ENCODE data around the gene CHD3.
"Not testable (repeated sequence)": the region's sequence is repeated elsewhere in the genome, so short reads cannot be mapped to it uniquely, and the experiment has no call there.

The CHD3 gene

GRCh38 chr17:7857713-7858521 is 30.7 kb upstream of the CHD3 start, which contains the start of gene CYB5D1:
TSS of gene CYB5D1 (plus strand) at chr17:7858003. CDS start at chr17:7858135, 132 bp downstream.
- 0 out of 2 replicates have a peak within 1 kb of the TSS, but pooled peaks have one; percentile 13 for H3K4me2 ChIP-seq
- H3K27ac ChIP-seq = peak within 1 kb of the TSS; percentile 50; the same call in 1 of the 2 replicates
- H3K27me3 ChIP-seq (ENCODE audit: insufficient read depth, low read depth) = no peaks in the 10 kb centered on the region
- H4K20me1 ChIP-seq (ENCODE audit: insufficient read depth) = no peaks in the 10 kb centered on the region
- H3K4me3 ChIP-seq (IDR thresholded peaks at IDR 0.05; ENCODE audit: insufficient read depth, low read depth, low read length) = no peak within 1 kb of the TSS
- no peaks in the 10 kb centered on the region for H3K36me3 ChIP-seq (ENCODE audit: insufficient read depth)
- H3K79me2 ChIP-seq (ENCODE audit: insufficient read depth, low read depth) = no peaks in the 10 kb centered on the region
- peak within 1 kb of the TSS; percentile 55; the same call in 1 of the 2 replicates for H3K9ac ChIP-seq
- peak within 1 kb of the TSS; percentile 41; the same call in 1 of the 2 replicates for H2AFZ ChIP-seq (ENCODE audit: low read depth)
- TF ChIP-seq CTCF (conservative IDR thresholded peaks at IDR 0.05; ENCODE audit: low read depth, low read length) = no peak
- H3K4me1 ChIP-seq (ENCODE audit: low read depth, poor library complexity, severe bottlenecking) = no peaks in the 10 kb centered on the region

DNA sequence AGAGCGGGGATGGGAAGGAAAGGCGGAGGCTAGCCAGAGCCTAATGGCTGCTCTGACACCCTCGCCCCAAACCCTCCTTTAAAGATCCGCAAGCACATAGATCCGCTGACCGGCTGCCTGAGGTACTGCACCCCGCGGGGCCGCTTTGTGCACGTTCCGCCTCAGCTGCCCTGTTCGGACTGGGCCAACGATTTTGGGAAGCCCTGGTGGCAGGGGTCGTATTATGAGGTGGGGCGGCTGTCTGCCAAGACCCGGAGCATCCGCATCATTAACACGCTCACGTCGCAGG is 30.1 kb upstream of the CHD3 start:
- no peaks in the 10 kb centered on the region for H4K20me1 ChIP-seq (ENCODE audit: insufficient read depth)
- no peak overlapping the region for H3K9ac ChIP-seq
- no peak overlapping the region for H3K4me3 ChIP-seq (IDR thresholded peaks at IDR 0.05; ENCODE audit: insufficient read depth, low read depth, low read length)
- H3K4me1 ChIP-seq (ENCODE audit: low read depth, poor library complexity, severe bottlenecking) = no peaks in the 10 kb centered on the region
- no peak overlapping the region for H3K4me2 ChIP-seq
- no peaks in the 10 kb centered on the region for H3K36me3 ChIP-seq (ENCODE audit: insufficient read depth)
- H3K27ac ChIP-seq = no peak overlapping the region
- no peak overlapping the region for H2AFZ ChIP-seq (ENCODE audit: low read depth)
- H3K27me3 ChIP-seq (ENCODE audit: insufficient read depth, low read depth) = no peaks in the 10 kb centered on the region
- no peak for TF ChIP-seq CTCF (conservative IDR thresholded peaks at IDR 0.05; ENCODE audit: low read depth, low read length)
- no peaks in the 10 kb centered on the region for H3K79me2 ChIP-seq (ENCODE audit: insufficient read depth, low read depth)

GRCh38 chr17:7859028-7859427 is 29.6 kb upstream of the CHD3 start:
- Histone ChIP-seq H3K4me3 (IDR thresholded peaks at IDR 0.05; ENCODE audit: insufficient read depth, low read depth, low read length) (no peak overlapping the region), H3K36me3 (ENCODE audit: insufficient read depth) (no peaks in the 10 kb centered on the region), H3K79me2 (ENCODE audit: insufficient read depth, low read depth) (no peaks in the 10 kb centered on the region), H4K20me1 (ENCODE audit: insufficient read depth) (no peaks in the 10 kb centered on the region), H3K9ac (no peak overlapping the region), H3K4me1 (ENCODE audit: low read depth, poor library complexity, severe bottlenecking) (no peaks in the 10 kb centered on the region), H3K27ac (no peak overlapping the region), H3K4me2 (no peak overlapping the region), H3K27me3 (ENCODE audit: insufficient read depth, low read depth) (no peaks in the 10 kb centered on the region), H2AFZ (ENCODE audit: low read depth) (no peak overlapping the region)
- TF ChIP-seq CTCF (conservative IDR thresholded peaks at IDR 0.05; ENCODE audit: low read depth, low read length) = no peak

- H3K27me3 ChIP-seq (ENCODE audit: insufficient read depth, low read depth) = no peaks in the 10 kb centered on the region
These were observed 25.7 kb upstream of the CHD3 start for GRCh38 chr17:7862692-7863437.

DNA sequence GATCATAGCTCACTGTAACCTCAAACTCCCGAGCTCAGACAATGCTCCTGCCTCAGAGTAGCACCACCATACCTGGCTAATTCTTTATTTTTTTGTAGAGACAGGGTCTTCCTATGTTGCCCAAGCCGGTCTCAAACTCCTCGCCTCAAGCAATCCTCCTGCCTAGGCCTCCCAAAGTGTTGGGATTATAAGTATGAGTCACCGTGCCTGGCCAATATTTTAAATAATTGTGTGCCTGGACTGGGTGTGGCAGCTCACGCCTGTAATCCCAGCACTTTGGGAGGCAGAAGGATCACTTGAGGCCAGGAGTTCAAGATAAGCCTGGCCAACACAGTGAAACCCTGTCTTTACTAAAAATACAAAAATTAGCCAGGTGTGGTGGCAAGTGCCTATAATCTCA is 24.2 kb upstream of the CHD3 start:
- not testable (repeated sequence) for H3K4me2 ChIP-seq; H3K9ac ChIP-seq; H3K36me3 ChIP-seq (ENCODE audit: insufficient read depth); H3K4me1 ChIP-seq (ENCODE audit: low read depth, poor library complexity, severe bottlenecking); H3K79me2 ChIP-seq (ENCODE audit: insufficient read depth, low read depth); H3K4me3 ChIP-seq (IDR thresholded peaks at IDR 0.05; ENCODE audit: insufficient read depth, low read depth, low read length); H3K27ac ChIP-seq; H2AFZ ChIP-seq (ENCODE audit: low read depth); H4K20me1 ChIP-seq (ENCODE audit: insufficient read depth); H3K27me3 ChIP-seq (ENCODE audit: insufficient read depth, low read depth)

More at GRCh38 chr17:7862692-7863437, 25.7 kb upstream of the CHD3 start:
- no peaks in the 10 kb centered on the region for H3K36me3 ChIP-seq (ENCODE audit: insufficient read depth)
- H2AFZ ChIP-seq (ENCODE audit: low read depth) = no peak overlapping the region
- H3K4me3 ChIP-seq (IDR thresholded peaks at IDR 0.05; ENCODE audit: insufficient read depth, low read depth, low read length) = no peak overlapping the region
- H4K20me1 ChIP-seq (ENCODE audit: insufficient read depth) = no peaks in the 10 kb centered on the region
- TF ChIP-seq CTCF (conservative IDR thresholded peaks at IDR 0.05; ENCODE audit: low read depth, low read length) = peak; percentile 55
- H3K9ac ChIP-seq = no peak overlapping the region
- no peaks in the 10 kb centered on the region for H3K4me1 ChIP-seq (ENCODE audit: low read depth, poor library complexity, severe bottlenecking)
- no peaks in the 10 kb centered on the region for H3K79me2 ChIP-seq (ENCODE audit: insufficient read depth, low read depth)
- H3K27ac ChIP-seq = no peak overlapping the region
- no peak overlapping the region for H3K4me2 ChIP-seq
